ENCODE measurements around the gene HMOX2. TPM values are rescaled to one million over a fixed set of nuclear protein-coding genes. Genes with fewer than 3 reads are reported as not detected.

The HMOX2 gene
- total RNA-seq, 2 donors from 2014 or later, result 46.8 to 55.7 TPM

- no peak overlapping the region for H3K4me3 ChIP-seq
- DNase-seq, result no peak
- intact Hi-C loops (cut with DNase I), result no loop called here
- no peak overlapping the region for H3K9ac ChIP-seq (ENCODE audit: low read depth in 2 of 2, low read length in 2 of 2)
- TF ChIP-seq, protein P1, sequence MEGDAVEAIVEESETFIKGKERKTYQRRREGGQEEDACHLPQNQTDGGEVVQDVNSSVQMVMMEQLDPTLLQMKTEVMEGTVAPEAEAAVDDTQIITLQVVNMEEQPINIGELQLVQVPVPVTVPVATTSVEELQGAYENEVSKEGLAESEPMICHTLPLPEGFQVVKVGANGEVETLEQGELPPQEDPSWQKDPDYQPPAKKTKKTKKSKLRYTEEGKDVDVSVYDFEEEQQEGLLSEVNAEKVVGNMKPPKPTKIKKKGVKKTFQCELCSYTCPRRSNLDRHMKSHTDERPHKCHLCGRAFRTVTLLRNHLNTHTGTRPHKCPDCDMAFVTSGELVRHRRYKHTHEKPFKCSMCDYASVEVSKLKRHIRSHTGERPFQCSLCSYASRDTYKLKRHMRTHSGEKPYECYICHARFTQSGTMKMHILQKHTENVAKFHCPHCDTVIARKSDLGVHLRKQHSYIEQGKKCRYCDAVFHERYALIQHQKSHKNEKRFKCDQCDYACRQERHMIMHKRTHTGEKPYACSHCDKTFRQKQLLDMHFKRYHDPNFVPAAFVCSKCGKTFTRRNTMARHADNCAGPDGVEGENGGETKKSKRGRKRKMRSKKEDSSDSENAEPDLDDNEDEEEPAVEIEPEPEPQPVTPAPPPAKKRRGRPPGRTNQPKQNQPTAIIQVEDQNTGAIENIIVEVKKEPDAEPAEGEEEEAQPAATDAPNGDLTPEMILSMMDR (IDR thresholded peaks at IDR 0.05), result no peak
- H3K36me3 ChIP-seq, result no peaks in the 10 kb centered on the region
- H3K27me3 ChIP-seq, result no peaks in the 10 kb centered on the region
- no peaks in the 10 kb centered on the region for H3K4me1 ChIP-seq
- no peak overlapping the region for H3K27ac ChIP-seq
- no peaks in the 10 kb centered on the region for H3K9me3 ChIP-seq
Measured at GRCh38 chr16:4487955-4488498, 11.8 kb downstream of the HMOX2 start.

GRCh38 chr16:4488499-4488967 lies 12.3 kb downstream of the HMOX2 start:
- TF ChIP-seq, protein P1 (IDR thresholded peaks at IDR 0.05), result no peak
- H3K9ac ChIP-seq (ENCODE audit: low read depth in 2 of 2, low read length in 2 of 2), result no peak overlapping the region
- H3K4me1 ChIP-seq, result no peaks in the 10 kb centered on the region
- no peaks in the 10 kb centered on the region for H3K27me3 ChIP-seq
- intact Hi-C loops (cut with DNase I), result no loop called here
- no peaks in the 10 kb centered on the region for H3K9me3 ChIP-seq
- H3K4me3 ChIP-seq, result no peak overlapping the region
- no peak for DNase-seq
- H3K36me3 ChIP-seq, result no peaks in the 10 kb centered on the region
- H3K27ac ChIP-seq, result no peak overlapping the region

DNA sequence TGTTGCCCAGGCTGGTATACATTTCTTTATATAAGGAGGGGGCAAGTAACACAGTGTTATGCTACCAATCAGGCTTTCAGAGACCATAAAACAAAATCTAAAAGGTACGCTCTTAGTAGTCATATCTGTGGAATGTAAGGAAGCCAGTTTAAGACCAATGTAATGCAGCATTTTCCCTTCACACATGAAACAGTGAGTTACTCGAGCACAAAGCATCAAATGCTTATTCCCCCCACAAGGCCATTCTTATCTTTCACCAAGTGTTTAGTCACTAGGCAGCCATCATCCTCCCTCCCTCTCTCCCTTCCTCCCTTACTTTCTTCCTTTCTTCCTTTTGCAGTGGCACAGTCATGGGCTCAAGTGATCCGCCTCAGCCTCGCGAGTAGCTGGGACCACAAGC lies 12.8 kb downstream of the HMOX2 start:
- no peak overlapping the region for H3K9ac ChIP-seq (ENCODE audit: low read depth in 2 of 2, low read length in 2 of 2)
- DNase-seq, result no peak
- H3K27me3 ChIP-seq, result no peaks in the 10 kb centered on the region
- no peaks in the 10 kb centered on the region for H3K9me3 ChIP-seq
- no peaks in the 10 kb centered on the region for H3K36me3 ChIP-seq
- H3K4me3 ChIP-seq, result no peak overlapping the region
- intact Hi-C loops (cut with DNase I), result no loop called here
- TF ChIP-seq, protein P1 (IDR thresholded peaks at IDR 0.05), result no peak
- no peaks in the 10 kb centered on the region for H3K4me1 ChIP-seq
- no peak overlapping the region for H3K27ac ChIP-seq

DNA sequence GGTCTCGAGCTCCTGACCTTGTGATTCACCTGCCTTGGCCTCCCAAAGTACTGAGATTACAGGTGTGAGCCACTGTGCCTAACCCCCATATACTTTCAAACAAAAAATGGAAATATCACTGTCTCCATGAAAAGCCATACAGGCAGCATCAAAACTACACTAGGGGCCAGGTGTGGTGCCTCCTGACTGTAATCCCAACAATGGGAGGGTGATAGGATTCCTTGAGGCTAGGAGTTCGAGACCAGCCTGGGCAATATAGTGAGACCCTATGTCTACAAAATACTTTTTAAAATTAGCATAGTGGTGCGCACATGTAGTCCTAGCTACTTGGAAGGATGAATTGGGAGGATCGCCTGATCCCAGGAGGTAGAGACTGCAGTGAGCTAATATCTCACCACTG lies 15.7 kb downstream of the HMOX2 start:
- H3K9me3 ChIP-seq, result no peaks in the 10 kb centered on the region

DNA sequence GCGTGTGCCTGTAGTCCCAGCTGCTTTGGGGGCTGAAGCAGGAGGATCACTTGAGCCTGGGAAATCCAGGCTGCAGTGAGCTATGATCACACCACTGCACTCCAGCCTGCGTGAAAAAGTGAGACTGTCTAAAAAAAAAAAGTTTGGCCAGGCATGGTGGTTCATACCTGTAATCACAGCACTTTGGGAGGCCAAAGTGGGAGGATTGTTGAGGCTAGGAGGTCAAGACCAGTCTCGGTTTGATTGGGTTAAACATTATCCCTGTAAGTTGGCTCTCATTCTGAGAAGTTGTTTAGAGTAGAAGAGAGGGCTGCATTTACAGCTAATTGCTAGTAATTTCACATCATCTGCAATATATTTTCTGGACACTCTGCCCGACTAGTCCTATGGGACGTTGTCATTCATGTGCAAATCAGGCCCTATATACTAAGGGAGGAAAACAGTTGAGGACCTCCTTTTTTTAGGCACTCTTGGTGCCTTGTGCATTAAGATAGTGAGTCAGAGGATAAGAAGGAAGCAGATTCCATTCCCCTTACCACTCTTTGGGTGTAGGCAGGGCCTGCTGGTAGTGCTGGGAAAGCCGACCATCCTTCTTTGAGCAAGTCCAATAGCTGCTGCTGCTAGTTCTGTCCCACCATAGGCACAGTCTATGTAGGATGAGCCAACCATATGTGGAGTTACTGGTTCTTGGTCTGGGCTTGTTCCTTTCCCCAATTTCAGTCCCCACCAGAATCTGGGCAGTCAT lies 18.7 kb downstream of the HMOX2 start:
- H3K27ac ChIP-seq, result no peak overlapping the region
- H3K9ac ChIP-seq (ENCODE audit: low read depth in 2 of 2, low read length in 2 of 2), result no peak overlapping the region
- H3K4me3 ChIP-seq, result no peak overlapping the region
- H3K4me1 ChIP-seq, result no peaks in the 10 kb centered on the region
- no peak for DNase-seq
- H3K9me3 ChIP-seq, result no peaks in the 10 kb centered on the region
- TF ChIP-seq, protein P1 (IDR thresholded peaks at IDR 0.05), result no peak
- no peaks in the 10 kb centered on the region for H3K27me3 ChIP-seq
- H3K36me3 ChIP-seq, result no peaks in the 10 kb centered on the region
- intact Hi-C loops (cut with DNase I), result no loop called here

More for the DNA sequence above, 15.7 kb downstream of the HMOX2 start:
- Histone ChIP-seq H3K27me3 (no peaks in the 10 kb centered on the region), H3K36me3 (no peaks in the 10 kb centered on the region), H3K27ac (no peak overlapping the region), H3K4me1 (no peaks in the 10 kb centered on the region), H3K4me3 (no peak overlapping the region), H3K9ac (ENCODE audit: low read depth in 2 of 2, low read length in 2 of 2) (no peak overlapping the region)
- intact Hi-C loops (cut with DNase I), result no loop called here
- no peak for DNase-seq
- TF ChIP-seq, protein P1 (IDR thresholded peaks at IDR 0.05), result no peak

Measured in colonic mucosa (tissue), 4 donors.